Breast epithelium (tissue), 3 donors: ENCODE measurements around the gene TADA2B.

Experiments used
- POLR2AphosphoS5 ChIP-seq, 3 donors: sonication (generic); formaldehyde crosslinking; IDR thresholded peaks; one replicate each; pipeline ENCODE4 v1.6.1; 2017; ENCODE audit warnings: antibody characterized with exemption in 3 of 3
- TF ChIP-seq, protein P1 (sequence below), 3 donors: fragments of 450-650 bp; IDR thresholded peaks; one replicate each; pipeline ENCODE4 v1.5.1; 2016 to 2017; ENCODE audit warnings: antibody characterized with exemption in 3 of 3, mild to moderate bottlenecking in 3 of 3, moderate library complexity in 3 of 3

DNA sequence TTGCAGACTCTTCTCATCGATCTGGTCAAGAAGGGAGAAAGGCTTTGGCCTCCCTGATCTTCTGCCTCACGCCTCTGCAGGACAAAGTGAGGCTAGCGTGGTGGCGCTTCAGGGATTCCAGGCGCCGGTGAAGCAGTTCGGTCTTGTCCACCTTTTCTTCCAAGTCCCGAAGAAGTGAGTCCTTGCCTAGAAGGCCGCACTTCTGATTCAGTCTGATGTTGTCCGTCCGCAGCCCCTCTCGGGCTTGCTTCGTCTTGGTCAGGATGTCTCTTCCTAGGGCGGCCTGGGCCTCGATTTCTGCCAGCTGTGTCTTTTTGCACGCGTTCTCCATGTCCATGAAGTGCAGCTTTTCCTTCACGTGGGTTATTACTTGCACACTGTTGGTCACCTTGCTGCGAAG lies 1.9 kb upstream of the TADA2B start:
- no peak for TF ChIP-seq POLR2AphosphoS5 (IDR thresholded peaks at IDR 0.05)
- TF ChIP-seq, protein P1, sequence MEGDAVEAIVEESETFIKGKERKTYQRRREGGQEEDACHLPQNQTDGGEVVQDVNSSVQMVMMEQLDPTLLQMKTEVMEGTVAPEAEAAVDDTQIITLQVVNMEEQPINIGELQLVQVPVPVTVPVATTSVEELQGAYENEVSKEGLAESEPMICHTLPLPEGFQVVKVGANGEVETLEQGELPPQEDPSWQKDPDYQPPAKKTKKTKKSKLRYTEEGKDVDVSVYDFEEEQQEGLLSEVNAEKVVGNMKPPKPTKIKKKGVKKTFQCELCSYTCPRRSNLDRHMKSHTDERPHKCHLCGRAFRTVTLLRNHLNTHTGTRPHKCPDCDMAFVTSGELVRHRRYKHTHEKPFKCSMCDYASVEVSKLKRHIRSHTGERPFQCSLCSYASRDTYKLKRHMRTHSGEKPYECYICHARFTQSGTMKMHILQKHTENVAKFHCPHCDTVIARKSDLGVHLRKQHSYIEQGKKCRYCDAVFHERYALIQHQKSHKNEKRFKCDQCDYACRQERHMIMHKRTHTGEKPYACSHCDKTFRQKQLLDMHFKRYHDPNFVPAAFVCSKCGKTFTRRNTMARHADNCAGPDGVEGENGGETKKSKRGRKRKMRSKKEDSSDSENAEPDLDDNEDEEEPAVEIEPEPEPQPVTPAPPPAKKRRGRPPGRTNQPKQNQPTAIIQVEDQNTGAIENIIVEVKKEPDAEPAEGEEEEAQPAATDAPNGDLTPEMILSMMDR (IDR thresholded peaks at IDR 0.05) = no peak
